Epithelial cell of esophagus (primary cell): Measurements from ENCODE around the gene STING1.
"Not testable (repeated sequence)": the region's sequence is repeated elsewhere in the genome, so short reads cannot be mapped to it uniquely, and the experiment has no call there.

Experiments used
- DNase-seq: peaks from one replicate; pipeline ENCODE4 v3.0.0; 2010; ENCODE audit warnings: low read depth
- H3K4me3 ChIP-seq: 2 replicates; pipeline ENCODE4 v1.5.1; 2011; ENCODE audit warnings: mild to moderate bottlenecking, low read length, control low read depth
- TF ChIP-seq, protein P1 (sequence below): IDR thresholded peaks from 2 replicates; pipeline ENCODE4 v1.5.1; 2011; ENCODE audit warnings: low read depth, mild to moderate bottlenecking, low read length, control low read depth, inconsistent platforms; ENCODE audit not compliant: insufficient read depth; ENCODE audit errors: missing control alignments

STING1 gene

DNA sequence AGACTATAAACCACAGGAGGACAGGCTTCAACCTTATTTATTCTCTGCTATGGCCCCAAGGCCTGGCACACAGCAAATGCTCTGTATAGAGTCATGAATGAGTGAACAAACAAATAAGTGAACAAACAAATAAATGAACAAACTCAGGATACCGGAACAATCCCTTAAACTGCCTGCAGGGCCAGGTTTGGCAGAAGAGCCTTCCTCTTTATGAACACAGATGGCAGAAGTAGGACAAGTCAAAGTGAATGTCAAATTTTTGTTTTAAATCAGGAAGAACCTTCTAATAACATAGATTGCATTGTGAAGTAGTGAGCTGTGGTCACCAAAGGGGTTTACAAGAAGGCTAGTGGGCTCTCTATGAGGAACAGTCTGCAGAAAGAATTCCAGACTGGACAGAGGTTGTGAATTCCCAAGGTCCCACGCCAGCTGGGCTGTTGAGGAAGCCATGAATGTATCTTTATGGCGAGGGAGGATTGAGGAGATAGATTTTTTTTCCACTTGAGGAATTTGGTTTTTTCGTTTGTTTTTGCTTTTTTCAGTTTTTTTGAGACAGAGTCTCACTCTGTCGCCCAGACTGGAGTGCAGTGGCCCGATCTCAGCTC lies 30.3 kb upstream of the STING1 start:
- no peak for DNase-seq
- TF ChIP-seq, protein P1, sequence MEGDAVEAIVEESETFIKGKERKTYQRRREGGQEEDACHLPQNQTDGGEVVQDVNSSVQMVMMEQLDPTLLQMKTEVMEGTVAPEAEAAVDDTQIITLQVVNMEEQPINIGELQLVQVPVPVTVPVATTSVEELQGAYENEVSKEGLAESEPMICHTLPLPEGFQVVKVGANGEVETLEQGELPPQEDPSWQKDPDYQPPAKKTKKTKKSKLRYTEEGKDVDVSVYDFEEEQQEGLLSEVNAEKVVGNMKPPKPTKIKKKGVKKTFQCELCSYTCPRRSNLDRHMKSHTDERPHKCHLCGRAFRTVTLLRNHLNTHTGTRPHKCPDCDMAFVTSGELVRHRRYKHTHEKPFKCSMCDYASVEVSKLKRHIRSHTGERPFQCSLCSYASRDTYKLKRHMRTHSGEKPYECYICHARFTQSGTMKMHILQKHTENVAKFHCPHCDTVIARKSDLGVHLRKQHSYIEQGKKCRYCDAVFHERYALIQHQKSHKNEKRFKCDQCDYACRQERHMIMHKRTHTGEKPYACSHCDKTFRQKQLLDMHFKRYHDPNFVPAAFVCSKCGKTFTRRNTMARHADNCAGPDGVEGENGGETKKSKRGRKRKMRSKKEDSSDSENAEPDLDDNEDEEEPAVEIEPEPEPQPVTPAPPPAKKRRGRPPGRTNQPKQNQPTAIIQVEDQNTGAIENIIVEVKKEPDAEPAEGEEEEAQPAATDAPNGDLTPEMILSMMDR, result no peak
- no peak overlapping the region for H3K4me3 ChIP-seq

DNA sequence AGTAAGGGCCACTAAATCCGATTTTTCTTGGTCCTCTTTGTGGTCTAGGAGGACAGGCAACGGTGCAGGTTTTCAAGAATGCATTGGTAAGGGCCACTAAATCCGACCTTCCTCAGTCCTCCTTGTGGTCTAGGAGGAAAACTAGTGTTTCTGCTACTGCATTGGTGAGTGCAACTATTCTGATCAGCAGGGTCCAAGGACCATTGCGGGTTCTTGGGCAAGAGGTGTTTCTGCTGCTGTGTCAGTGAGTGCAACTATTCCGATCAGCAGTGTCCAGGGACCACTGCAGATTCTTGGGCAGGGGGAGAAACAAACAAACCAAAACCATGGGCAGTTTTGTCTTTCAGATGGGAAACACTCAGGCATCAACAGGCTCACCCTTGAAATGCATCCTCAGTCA lies 22.2 kb upstream of the STING1 start:
- DNase-seq, H3K4me3 ChIP-seq: not testable (repeated sequence)

DNA sequence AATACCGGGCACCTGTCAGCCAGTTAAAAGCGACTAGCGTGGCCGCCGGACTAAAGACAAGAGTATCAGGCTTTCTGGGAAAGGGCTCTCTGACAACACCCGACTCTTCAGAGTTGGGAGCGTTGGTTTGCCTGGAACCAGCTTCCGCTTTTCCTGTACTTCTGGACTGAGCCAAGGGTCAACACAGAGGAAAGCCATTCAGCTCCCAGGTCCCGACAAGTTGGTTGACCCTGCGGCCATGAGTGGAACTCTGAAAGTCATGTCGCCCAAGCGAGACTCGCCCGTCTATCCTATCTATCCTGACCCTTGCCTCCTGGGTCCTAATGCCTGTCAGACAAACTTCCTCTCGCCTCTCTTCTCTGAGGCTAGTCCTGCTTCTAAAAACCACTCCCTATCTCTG lies 21.3 kb upstream of the STING1 start:
- not testable (repeated sequence) for H3K4me3 ChIP-seq, DNase-seq

DNA sequence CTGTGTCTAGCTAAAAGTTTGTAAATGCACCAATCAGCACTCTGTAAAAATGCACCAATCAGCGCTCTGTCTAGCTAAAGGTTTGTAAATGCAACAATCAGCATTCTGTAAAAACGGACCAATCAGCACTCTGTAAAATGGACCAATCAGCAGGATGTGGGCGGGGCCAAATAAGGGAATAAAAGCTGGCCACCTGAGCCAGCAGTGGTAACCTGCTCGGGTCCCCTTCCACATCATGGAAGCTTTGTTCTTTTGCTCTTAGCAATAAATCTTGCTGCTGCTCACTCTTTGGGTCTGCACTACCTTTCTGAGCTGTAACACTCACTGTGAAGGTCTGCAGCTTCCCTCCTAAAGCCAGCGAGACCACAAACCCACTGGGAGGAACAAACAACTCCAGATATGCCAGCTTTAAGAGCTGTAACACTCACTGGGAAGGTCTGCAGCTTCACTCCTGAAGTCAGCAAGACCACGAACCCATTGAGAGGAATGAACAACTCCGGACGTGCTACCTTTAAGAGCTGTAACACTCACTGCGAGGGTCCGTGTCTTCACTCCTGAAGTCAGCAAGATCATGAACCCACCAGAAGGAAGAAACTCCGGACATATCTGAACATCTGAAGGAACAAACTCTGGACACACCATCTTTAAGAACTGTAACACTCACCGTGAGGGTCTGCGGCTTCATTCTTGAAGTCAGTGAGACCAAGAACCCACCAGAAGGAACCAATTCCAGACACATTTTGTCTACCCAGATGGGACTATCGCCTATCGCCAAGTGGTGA lies 20.7 kb upstream of the STING1 start:
- DNase-seq, H3K4me3 ChIP-seq: not testable (repeated sequence)

DNA sequence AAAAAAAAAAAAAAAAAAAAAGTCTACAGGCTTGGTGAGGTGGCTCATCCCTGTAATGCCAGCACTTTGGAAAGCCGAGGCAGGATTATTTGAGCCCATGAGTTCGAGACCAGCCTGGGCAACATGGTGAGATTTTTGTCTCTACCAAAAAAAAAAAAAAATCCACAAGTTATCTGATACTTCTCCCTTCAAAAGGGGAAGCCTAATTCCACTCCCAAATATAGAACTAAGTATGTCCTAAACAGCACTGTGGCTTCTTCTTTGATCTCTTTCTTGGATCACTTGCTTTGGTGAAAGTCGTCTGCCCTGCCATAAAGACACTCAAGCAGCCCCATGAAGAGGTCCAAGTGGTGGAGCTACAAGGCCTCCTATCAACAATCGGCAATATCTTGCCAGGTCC lies 18.8 kb upstream of the STING1 start:
- TF ChIP-seq, protein P1, result no peak
- no peak overlapping the region for H3K4me3 ChIP-seq
- no peak for DNase-seq

DNA sequence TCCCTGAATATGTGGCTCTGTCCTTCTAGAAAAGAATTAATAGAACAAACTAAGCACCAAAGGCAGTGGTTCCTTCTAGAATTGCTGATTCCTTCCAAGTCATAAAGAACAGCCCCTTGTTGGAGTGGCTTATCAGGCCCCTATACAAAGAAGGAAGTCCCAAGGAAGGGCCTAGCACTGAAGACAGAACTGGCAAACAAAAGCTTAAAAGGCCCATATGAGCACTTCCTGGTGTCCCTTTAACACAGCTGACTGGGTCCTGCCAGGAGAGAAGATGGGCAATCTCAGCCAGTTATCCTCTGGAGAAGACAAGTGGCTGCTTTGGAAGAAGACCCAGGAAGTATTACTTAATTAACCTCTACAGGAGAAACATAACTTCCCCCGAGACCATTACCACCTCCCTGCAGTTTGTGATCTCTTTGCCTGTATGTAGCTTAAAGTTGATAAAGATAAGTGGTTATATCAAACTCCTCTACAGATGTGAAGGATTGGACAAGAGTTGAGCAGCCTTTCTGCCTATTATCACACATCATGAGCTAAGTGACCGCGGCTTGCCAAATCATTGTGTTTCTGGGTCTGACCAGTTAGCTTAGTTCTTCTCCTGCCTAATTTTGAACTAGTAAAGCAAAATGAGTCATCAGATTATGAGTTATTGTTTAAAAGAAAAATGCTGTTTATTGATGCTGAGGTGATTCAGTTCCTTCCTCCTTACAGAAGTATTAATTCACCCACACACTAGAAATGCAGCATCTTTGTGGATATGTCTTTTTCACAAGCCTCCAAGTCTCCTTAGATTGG lies 13.3 kb upstream of the STING1 start:
- DNase-seq, result peak; percentile 82
- TF ChIP-seq, protein P1, result no peak
- H3K4me3 ChIP-seq, result no peak overlapping the region

DNA sequence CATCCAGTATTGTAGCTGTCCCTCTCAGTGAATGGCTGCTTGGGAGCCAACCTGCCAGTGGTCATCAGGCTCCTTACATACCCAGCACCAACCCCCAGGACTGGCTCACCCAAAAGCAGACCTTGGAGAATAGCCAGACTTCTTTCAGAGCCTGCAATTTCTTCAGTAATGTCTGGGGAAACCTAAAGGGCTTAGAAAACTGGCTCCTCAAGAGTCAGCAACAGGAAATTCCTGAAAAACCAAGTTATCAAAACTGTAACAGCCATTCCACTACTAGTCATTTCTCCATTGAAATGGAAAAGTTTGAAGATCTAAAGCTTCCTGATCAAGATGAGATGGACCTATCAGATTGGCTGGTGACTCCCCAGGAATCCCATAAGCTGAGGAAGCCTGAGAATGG lies 12.3 kb upstream of the STING1 start:
- TF ChIP-seq, protein P1, result no peak
- H3K4me3 ChIP-seq, result no peak overlapping the region
- DNase-seq, result peak; percentile 81

DNA sequence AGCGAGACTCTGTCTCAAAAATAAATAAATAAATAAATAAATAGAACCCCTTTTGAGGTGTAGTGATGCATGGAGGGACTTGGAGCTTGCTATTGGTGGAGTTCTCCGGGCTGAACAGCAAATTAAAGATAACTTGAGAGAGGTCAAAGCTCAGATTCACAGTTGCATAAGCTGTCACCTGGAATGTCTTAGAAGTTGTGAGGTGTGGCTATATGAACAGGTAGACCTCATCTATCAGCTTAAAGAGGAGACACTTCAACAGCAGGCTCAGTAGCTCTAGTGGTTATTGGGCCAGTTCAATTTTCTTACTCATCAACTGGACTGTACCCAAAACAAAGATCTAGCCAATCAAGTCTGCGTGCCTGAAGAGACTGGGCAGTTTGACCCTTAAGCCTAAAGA lies 11.7 kb upstream of the STING1 start:
- no peak overlapping the region for H3K4me3 ChIP-seq
- TF ChIP-seq, protein P1, result no peak
- DNase-seq, result no peak
